Measurements from ENCODE around the gene MEGF9. TPM values are rescaled to one million over a fixed set of nuclear protein-coding genes. Genes with fewer than 3 reads are reported as not detected.

The MEGF9 gene
- total RNA-seq, 1 donor from 2014 or later = 24.5 TPM

GRCh38 chr9:120627073-120627472 is 87.2 kb downstream of the MEGF9 start:
- DNase-seq (ENCODE audit: low spot score) = no peak

GRCh38 chr9:120626512-120626911 is 87.8 kb downstream of the MEGF9 start:
- no peak for DNase-seq (ENCODE audit: low spot score)

GRCh38 chr9:120625222-120625621 is 89.0 kb downstream of the MEGF9 start:
- DNase-seq (ENCODE audit: low spot score) = no peak

DNA sequence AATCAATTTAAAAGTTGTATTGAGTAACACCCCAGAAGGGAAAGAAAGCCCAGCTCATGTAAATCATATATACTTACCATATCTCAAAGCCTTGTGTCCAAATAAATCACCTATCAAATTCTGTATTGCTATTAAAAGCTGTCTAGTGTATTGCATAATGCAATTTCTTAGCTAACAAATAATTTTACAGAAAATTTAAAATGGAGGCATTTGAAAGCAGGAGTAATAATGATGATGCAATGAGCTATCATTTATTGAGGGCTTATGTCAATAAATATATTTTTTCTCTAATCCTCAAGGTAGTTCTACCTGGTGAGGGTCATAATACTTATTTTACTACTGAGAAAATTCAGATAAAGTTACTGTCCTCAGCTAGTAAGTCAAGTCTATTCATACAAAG is 91.5 kb downstream of the MEGF9 start:
- no peak for DNase-seq (ENCODE audit: low spot score)

GRCh38 chr9:120621941-120622340 is 92.3 kb downstream of the MEGF9 start:
- no peak for DNase-seq (ENCODE audit: low spot score)

GRCh38 chr9:120619751-120620655 is 94.3 kb downstream of the MEGF9 start:
- DNase-seq (ENCODE audit: low spot score) = no peak

GRCh38 chr9:120616966-120617935 is 97.0 kb downstream of the MEGF9 start:
- no peak for DNase-seq (ENCODE audit: low spot score)

DNA sequence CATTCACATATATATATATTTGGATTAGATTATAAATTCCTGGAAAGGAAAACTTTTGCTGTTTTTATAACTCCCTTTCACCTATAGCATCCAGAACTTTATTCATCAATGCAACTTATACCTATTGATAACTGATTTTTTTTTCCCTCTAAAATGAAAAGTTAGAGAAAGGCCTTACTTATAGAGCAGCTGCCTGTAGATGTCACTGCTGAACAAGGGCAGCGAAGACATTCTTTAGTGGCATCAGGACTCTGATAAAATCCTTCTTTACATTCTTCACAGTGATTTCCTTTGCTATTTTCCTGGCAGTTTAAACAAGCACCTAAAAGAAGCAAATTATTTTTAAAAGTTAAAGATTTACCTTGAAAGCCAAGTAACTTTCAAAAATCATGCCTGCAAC is 102.1 kb downstream of the MEGF9 start:
- no peak for DNase-seq (ENCODE audit: low spot score)

- no peak for DNase-seq (ENCODE audit: low spot score)
Observed at GRCh38 chr9:120611690-120612068, 102.6 kb downstream of the MEGF9 start.

DNA sequence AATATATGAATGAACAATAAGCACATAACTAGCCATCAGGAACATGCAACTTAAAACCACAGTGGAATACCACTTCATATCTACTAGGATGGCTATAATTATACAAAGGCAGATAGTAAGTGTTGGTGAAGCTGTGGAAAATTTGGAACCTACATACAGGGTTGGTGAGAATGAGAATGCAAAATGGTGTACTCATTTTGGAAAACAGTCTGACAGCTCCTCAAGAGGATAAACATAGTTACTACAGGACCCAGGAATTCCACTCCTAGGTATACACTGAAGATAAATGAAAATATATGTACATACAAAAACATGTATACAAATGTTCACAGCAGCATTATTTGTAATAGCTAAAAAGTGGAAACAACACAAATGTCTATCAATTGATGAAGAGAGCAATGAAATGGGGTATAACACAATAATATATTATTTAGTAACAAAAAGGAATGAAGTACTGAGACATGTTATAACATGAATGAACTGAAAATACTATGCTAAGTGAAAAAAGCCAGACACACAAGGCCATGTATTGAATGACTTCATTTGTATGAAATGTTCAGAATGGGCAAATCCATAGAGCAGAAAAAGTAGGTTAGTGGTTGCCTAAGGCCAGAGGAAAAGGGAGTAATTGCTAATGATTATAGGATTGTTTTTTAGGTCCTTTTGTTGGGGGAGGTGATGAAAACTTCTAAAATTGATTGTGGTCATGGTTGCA is 103.1 kb downstream of the MEGF9 start:
- DNase-seq (ENCODE audit: low spot score) = no peak

GRCh38 chr9:120609636-120610035 is 104.6 kb downstream of the MEGF9 start:
- no peak for DNase-seq (ENCODE audit: low spot score)

- no peak for DNase-seq (ENCODE audit: low spot score)
Observed at GRCh38 chr9:120608421-120608820, 105.8 kb downstream of the MEGF9 start.

GRCh38 chr9:120603591-120603990 is 110.7 kb downstream of the MEGF9 start:
- DNase-seq (ENCODE audit: low spot score) = no peak

GRCh38 chr9:120603010-120603409 is 111.3 kb downstream of the MEGF9 start:
- no peak for DNase-seq (ENCODE audit: low spot score)

DNA sequence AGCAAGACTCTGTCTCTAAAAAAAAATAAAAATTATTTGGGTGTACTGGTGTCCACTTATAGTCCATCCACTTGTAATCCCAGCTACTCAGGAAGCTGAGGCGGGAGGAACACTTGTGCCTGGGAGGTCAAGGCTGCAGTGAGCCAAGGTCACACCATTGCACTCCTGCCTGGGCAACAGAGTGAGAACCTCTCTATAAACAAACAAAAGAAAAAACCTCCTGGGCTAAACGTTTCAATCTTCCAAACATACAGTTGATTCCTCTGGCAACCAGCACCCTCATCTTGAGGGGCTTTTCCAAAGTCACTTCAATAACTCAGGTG is 120.4 kb downstream of the MEGF9 start:
- DNase-seq (ENCODE audit: low spot score) = no peak

DNA sequence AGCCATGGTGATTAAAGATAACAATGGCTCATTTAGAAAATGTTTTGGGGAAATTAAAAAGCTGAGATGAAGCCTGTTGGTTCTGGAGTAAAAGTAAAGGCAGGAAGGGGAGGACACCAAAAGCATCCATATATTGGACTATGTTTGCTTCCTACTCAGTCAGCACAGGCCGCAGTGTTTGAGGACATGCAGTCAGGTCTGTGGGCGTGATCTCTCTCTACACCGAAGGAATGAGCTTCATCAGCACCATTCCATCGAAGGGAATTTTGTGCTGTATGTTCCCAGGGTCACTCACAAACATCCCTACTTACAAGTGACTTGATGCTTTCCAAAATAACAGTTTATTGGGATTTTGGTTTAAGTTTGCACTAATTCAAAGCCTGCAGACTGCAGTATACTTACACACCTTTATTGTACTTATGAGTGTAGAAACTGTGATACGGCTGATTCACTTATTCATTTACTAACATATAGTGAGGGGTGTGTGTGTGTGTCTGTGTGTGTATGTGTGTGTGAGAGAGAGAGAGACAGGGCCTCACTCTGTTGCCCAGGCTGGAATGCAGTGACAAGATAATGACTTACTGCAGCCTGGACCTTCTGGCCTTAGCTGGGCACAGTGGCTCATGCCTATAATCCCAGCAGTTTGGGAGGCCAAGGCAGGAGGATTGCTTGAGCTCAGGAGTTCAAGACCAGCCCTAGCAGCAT is 120.9 kb downstream of the MEGF9 start:
- DNase-seq (ENCODE audit: low spot score) = no peak

GRCh38 chr9:120592210-120592609 is 122.1 kb downstream of the MEGF9 start:
- DNase-seq (ENCODE audit: low spot score) = no peak

GRCh38 chr9:120587328-120587727 is 126.9 kb downstream of the MEGF9 start:
- no peak for DNase-seq (ENCODE audit: low spot score)

GRCh38 chr9:120583958-120584369 is 130.3 kb downstream of the MEGF9 start:
- no peak for DNase-seq (ENCODE audit: low spot score)

GRCh38 chr9:120580051-120580896 is 134.0 kb downstream of the MEGF9 start, which contains the start of gene CDK5RAP2:
Gene CDK5RAP2, minus strand, starts transcription at chr9:120580167. Its CDS starts 189 bp downstream, at chr9:120579978.
- DNase-seq (ENCODE audit: low spot score) = peak; percentile 96
